OCI-LY1 (cell line): ENCODE results near the gene MAMDC2.

Source experiments
- EZH2 ChIP-seq: fragments of 200-600 bp; sonication (generic), shearing (Covaris generic); IDR thresholded peaks from 2 replicates; pipeline ENCODE4 v1.8.0; 2017; ENCODE audit warnings: borderline replicate concordance, mixed run types, mild to moderate bottlenecking, antibody characterized with exemption, low read length, moderate library complexity, mixed read lengths
- TF ChIP-seq, protein P1 (sequence below): fragments of 200-600 bp; sonication (generic), shearing (Covaris generic); IDR thresholded peaks from 2 replicates; pipeline ENCODE4 v1.5.1; 2017; ENCODE audit warnings: mild to moderate bottlenecking, antibody characterized with exemption, low read length, moderate library complexity, mixed read lengths

DNA sequence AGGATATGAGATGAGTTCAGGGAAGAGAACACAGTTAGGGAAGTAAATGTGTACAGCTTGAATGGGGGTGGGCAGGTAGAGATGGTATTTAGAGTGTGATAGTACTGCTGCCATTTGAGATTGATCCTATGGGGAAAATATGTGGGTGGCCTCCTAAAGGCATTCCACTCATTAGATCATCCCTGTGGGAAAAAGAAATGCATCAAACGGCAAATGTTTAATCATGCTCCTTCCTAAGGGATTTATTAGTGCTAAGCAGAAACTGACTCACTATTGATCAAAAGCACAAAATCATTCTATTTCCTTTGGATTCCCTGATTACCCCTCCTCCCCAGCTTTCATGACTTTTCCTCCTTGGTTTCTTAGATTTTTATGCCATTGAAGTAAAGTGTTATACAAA is 178.7 kb downstream of the MAMDC2 start:
- TF ChIP-seq, protein P1, sequence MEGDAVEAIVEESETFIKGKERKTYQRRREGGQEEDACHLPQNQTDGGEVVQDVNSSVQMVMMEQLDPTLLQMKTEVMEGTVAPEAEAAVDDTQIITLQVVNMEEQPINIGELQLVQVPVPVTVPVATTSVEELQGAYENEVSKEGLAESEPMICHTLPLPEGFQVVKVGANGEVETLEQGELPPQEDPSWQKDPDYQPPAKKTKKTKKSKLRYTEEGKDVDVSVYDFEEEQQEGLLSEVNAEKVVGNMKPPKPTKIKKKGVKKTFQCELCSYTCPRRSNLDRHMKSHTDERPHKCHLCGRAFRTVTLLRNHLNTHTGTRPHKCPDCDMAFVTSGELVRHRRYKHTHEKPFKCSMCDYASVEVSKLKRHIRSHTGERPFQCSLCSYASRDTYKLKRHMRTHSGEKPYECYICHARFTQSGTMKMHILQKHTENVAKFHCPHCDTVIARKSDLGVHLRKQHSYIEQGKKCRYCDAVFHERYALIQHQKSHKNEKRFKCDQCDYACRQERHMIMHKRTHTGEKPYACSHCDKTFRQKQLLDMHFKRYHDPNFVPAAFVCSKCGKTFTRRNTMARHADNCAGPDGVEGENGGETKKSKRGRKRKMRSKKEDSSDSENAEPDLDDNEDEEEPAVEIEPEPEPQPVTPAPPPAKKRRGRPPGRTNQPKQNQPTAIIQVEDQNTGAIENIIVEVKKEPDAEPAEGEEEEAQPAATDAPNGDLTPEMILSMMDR: no peak
- TF ChIP-seq EZH2: no peak
